Stimulated activated CD8-positive, alpha-beta memory T cell treated with anti-CD3 and anti-CD28 coated beads, Interleukin-7, amount 100 ng/mL, for 4 hours (primary cell): ENCODE data around the gene DDX54.

Source experiments
- DNase-seq, 2 donors: peaks; one replicate each; pipeline ENCODE4 v3.0.0-alpha.2; 2020; ENCODE audit warnings: low read depth in 2 of 2

Gene DDX54

GRCh38 chr12:113162102-113163029, 22.9 kb downstream of the DDX54 start:
- no peak for DNase-seq

GRCh38 chr12:113161415-113162016, 23.8 kb downstream of the DDX54 start:
- no peak for DNase-seq

- no peak for DNase-seq
Measured at GRCh38 chr12:113159937-113160336, 25.3 kb downstream of the DDX54 start.

GRCh38 chr12:113158439-113159203, 26.7 kb downstream of the DDX54 start:
- DNase-seq = no peak

GRCh38 chr12:113157218-113157859, 27.9 kb downstream of the DDX54 start:
- no peak for DNase-seq

- DNase-seq = no peak
Measured at GRCh38 chr12:113155646-113156045, 29.6 kb downstream of the DDX54 start.

- DNase-seq = no peak
Measured at GRCh38 chr12:113155060-113155459, 30.2 kb downstream of the DDX54 start.

- no peak for DNase-seq
Measured at GRCh38 chr12:113154351-113154973, 30.8 kb downstream of the DDX54 start.

GRCh38 chr12:113152835-113153814, 32.2 kb downstream of the DDX54 start:
- DNase-seq = peak; percentile 5 to 32

GRCh38 chr12:113152196-113152834, 33.0 kb downstream of the DDX54 start:
- no peak for DNase-seq

- no peak for DNase-seq
Measured at GRCh38 chr12:113151655-113152054, 33.6 kb downstream of the DDX54 start.

GRCh38 chr12:113149361-113150150, 35.7 kb downstream of the DDX54 start, which contains the start of gene CFAP73:
Gene CFAP73, plus strand, starts transcription at chr12:113149724. Its CDS starts 134 bp downstream, at chr12:113149858.
- DNase-seq = no peak

GRCh38 chr12:113146999-113147398, 38.3 kb downstream of the DDX54 start:
- no peak for DNase-seq

GRCh38 chr12:113145720-113146551, 39.3 kb downstream of the DDX54 start:
- no peak for DNase-seq

- DNase-seq = no peak
Measured at GRCh38 chr12:113144806-113145205, 40.5 kb downstream of the DDX54 start.

- no peak for DNase-seq
Measured at GRCh38 chr12:113143959-113144358, 41.3 kb downstream of the DDX54 start.

GRCh38 chr12:113142886-113143332, 42.4 kb downstream of the DDX54 start:
- DNase-seq = no peak
